ENCODE data around the gene APLN.

Gene APLN

DNA sequence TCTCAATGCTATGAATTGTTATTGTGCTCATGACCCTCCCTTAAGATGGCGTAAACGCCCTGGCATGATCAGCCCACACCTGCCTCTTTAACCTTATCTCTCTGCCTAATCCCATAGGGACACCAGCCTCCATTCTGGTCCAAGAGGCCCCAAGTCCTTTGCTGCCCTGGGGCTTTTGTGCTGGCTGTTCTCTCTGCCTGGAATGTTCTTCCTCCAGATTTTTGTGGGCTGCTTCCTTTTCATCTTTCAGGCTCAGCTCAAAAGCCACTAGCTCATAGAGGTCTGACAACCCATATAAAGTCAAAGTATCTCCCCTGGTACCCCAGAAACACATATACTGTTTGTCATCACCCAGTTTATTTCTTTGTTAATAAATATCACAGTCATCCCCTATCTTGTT lies 42.4 kb downstream of the APLN start:
- DNase-seq (ENCODE audit: low read depth, low spot score): no peak
- H3K4me3 ChIP-seq (ENCODE audit: low read depth, low read length): no peak overlapping the region
- TF ChIP-seq, protein P1, sequence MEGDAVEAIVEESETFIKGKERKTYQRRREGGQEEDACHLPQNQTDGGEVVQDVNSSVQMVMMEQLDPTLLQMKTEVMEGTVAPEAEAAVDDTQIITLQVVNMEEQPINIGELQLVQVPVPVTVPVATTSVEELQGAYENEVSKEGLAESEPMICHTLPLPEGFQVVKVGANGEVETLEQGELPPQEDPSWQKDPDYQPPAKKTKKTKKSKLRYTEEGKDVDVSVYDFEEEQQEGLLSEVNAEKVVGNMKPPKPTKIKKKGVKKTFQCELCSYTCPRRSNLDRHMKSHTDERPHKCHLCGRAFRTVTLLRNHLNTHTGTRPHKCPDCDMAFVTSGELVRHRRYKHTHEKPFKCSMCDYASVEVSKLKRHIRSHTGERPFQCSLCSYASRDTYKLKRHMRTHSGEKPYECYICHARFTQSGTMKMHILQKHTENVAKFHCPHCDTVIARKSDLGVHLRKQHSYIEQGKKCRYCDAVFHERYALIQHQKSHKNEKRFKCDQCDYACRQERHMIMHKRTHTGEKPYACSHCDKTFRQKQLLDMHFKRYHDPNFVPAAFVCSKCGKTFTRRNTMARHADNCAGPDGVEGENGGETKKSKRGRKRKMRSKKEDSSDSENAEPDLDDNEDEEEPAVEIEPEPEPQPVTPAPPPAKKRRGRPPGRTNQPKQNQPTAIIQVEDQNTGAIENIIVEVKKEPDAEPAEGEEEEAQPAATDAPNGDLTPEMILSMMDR (IDR thresholded peaks at IDR 0.05; ENCODE audit: low read depth, low read length): no peak
- in situ Hi-C loops (cut with HindIII; ENCODE audit: low sequenced_read_pairs): no loop called here

DNA sequence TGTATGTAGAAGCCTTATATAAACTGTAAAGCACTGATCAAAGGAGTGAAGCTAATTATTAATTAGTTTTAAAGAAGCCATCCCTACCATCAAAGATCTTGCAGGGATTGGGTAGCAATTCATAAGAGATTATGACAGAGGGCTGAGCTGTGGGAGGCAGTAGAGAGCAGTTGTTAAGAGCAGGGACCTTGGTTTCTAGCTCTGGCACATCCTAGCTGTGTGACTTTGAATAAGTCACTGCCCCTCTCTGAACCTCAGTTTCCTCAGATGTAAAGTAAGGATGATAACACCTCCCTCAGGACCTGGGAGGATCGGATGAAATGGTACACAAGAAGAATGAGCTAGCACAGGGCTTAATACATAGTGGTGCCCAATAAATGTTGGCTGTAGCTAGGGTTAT lies 45.4 kb downstream of the APLN start:
- TF ChIP-seq, protein P1 (IDR thresholded peaks at IDR 0.05; ENCODE audit: low read depth, low read length): peak; percentile 14
- in situ Hi-C loops (cut with HindIII; ENCODE audit: low sequenced_read_pairs): no loop called here
- no peak for DNase-seq (ENCODE audit: low read depth, low spot score)
- no peak overlapping the region for H3K4me3 ChIP-seq (ENCODE audit: low read depth, low read length)

DNA sequence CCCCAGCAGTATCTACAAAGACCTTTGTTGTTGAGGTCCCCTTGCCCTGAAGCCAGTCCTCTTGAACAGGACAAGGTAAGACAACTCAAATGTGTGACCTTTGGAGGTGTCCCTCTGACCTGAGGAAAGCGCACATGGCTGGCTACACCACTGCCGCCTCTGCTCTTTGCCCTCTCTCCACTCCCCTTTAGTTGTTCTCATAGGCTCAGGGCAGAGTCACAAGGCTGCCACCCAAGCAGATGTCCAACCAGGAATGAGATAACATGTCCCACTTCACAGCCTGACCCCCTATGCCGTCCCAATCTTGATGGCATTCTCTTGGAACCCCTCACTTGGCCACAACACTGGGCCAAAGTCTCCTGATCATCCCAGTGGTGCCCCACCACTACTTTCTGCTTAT lies 46.3 kb downstream of the APLN start:
- TF ChIP-seq, protein P1 (IDR thresholded peaks at IDR 0.05; ENCODE audit: low read depth, low read length): no peak
- in situ Hi-C loops (cut with HindIII; ENCODE audit: low sequenced_read_pairs): no loop called here
- DNase-seq (ENCODE audit: low read depth, low spot score): no peak

GRCh38 chrX:129606918-129607317 lies 47.8 kb downstream of the APLN start:
- in situ Hi-C loops (cut with HindIII; ENCODE audit: low sequenced_read_pairs): no loop called here
- H3K4me3 ChIP-seq (ENCODE audit: low read depth, low read length): no peak overlapping the region
- peak; percentile 47 for DNase-seq (ENCODE audit: low read depth, low spot score)
- TF ChIP-seq, protein P1 (IDR thresholded peaks at IDR 0.05; ENCODE audit: low read depth, low read length): peak; percentile 70

More for the DNA sequence above, 46.3 kb downstream of the APLN start:
- no peak overlapping the region for H3K4me3 ChIP-seq (ENCODE audit: low read depth, low read length)

DNA sequence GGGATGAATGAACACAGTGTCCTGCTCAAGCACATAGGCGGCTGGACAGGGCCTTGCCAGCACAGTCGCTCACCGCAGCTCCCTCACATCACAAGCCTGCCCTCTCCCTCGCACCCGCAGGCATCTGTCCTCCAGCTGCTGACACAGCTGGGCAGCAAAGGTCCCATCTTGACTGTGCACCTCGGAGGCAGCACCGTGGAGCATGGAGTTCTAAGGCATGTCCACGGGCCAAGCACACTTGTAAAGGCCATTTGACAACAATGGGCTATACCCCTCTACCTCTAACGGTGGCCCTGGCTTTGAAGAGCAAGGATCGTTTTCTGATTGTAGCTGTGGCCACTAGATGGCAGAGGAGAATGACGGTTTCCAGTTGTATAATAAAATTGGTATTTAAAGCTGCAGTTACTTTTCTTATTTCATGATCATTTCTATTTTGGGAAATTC lies 53.8 kb downstream of the APLN start:
- TF ChIP-seq, protein P1 (IDR thresholded peaks at IDR 0.05; ENCODE audit: low read depth, low read length): peak; percentile 71
- no peak overlapping the region for H3K4me3 ChIP-seq (ENCODE audit: low read depth, low read length)
- in situ Hi-C loops (cut with HindIII; ENCODE audit: low sequenced_read_pairs): no loop called here
- DNase-seq (ENCODE audit: low read depth, low spot score): peak; percentile 18

- TF ChIP-seq, protein P1 (IDR thresholded peaks at IDR 0.05; ENCODE audit: low read depth, low read length): no peak
- H3K4me3 ChIP-seq (ENCODE audit: low read depth, low read length): no peak overlapping the region
- in situ Hi-C loops (cut with HindIII; ENCODE audit: low sequenced_read_pairs): no loop called here
- no peak for DNase-seq (ENCODE audit: low read depth, low spot score)
Measured at GRCh38 chrX:129599996-129600395, 54.8 kb downstream of the APLN start.

- H3K4me3 ChIP-seq (ENCODE audit: low read depth, low read length): no peak overlapping the region
- no peak for DNase-seq (ENCODE audit: low read depth, low spot score)
- TF ChIP-seq, protein P1 (IDR thresholded peaks at IDR 0.05; ENCODE audit: low read depth, low read length): no peak
- in situ Hi-C loops (cut with HindIII; ENCODE audit: low sequenced_read_pairs): no loop called here
Measured at GRCh38 chrX:129599499-129599898, 55.3 kb downstream of the APLN start.
